NCI-H146 treated with DMSO at 0.1 percent for 48 hours (cell line): ENCODE results near the gene CHAT.

ENCODE experiments used
- DNase-seq: peaks from one replicate; lab custom pipeline; 2025; ENCODE audit not compliant: unreplicated experiment; lab: John Stamatoyannopoulos, UW

The CHAT gene

GRCh38 chr10:49613882-49614241, at the start of gene CHAT:
CHAT (plus strand) TSS chr10:49614037; CDS start chr10:49614190, 153 bp downstream.
- no peak for DNase-seq

- no peak for DNase-seq
Measured at GRCh38 chr10:49564461-49565009, 49.3 kb upstream of the CHAT start.

- DNase-seq, result no peak
Measured at GRCh38 chr10:49567810-49568209, 46.0 kb upstream of the CHAT start.

- no peak for DNase-seq
Measured at GRCh38 chr10:49568235-49568634, 45.6 kb upstream of the CHAT start.

GRCh38 chr10:49569031-49569631, 44.7 kb upstream of the CHAT start:
- DNase-seq, result no peak

GRCh38 chr10:49571388-49571787, 42.4 kb upstream of the CHAT start:
- no peak for DNase-seq

- no peak for DNase-seq
Measured at GRCh38 chr10:49572594-49573114, 41.2 kb upstream of the CHAT start.

- DNase-seq, result no peak
Measured at GRCh38 chr10:49575489-49576072, 38.3 kb upstream of the CHAT start.

GRCh38 chr10:49577182-49577925, 36.5 kb upstream of the CHAT start:
- DNase-seq, result no peak

GRCh38 chr10:49578392-49578791, 35.4 kb upstream of the CHAT start:
- no peak for DNase-seq

GRCh38 chr10:49579621-49580020, 34.2 kb upstream of the CHAT start:
- DNase-seq, result no peak

GRCh38 chr10:49585387-49585786, 28.4 kb upstream of the CHAT start:
- DNase-seq, result no peak

- no peak for DNase-seq
Measured at GRCh38 chr10:49587981-49588380, 25.9 kb upstream of the CHAT start.

- DNase-seq, result peak; percentile 8
Measured at GRCh38 chr10:49592726-49593563, 20.9 kb upstream of the CHAT start.

GRCh38 chr10:49593564-49593875, 20.3 kb upstream of the CHAT start:
- DNase-seq, result no peak

- no peak for DNase-seq
Measured at GRCh38 chr10:49593998-49594397, 19.8 kb upstream of the CHAT start.

GRCh38 chr10:49594594-49594993, 19.2 kb upstream of the CHAT start:
- DNase-seq, result peak; percentile 34

GRCh38 chr10:49595003-49595712, 18.7 kb upstream of the CHAT start:
- DNase-seq, result no peak

GRCh38 chr10:49595713-49596492, 17.9 kb upstream of the CHAT start:
- DNase-seq, result no peak

GRCh38 chr10:49596493-49596809, 17.4 kb upstream of the CHAT start:
- DNase-seq, result no peak
